ENCODE results near the gene SPON2.

Gene SPON2

DNA sequence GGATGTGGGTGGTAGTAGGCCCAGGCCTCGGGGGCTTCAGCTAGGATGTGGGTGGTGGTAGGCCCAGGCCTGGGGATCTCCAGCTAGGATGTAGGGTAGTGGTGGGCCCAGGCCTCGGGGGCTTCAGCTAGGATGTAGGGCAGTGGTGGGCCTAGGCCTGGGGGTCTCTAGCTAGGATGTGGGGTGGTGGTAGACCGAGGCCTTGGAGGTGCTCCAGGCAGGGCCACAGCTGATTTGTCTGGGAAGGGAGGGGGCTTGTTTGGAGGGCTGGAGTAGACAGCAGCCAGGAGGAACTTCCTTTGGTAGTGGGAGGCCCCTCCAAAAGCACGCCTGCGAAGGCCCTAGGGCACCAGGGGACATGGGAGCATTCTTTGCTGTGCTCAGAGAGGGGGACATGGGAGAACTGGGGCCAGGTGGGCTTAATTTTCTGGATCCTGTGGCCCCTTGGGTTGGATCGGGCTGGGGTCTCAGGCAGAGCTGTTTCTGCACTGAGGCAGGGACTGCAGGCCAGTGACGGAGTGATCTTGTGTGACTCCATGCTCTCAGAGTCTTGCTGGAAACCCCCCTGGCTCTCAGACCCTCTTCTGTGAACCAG is 3.3 kb upstream of the SPON2 start:
- DNase-seq (ENCODE audit: extremely low spot score), result no peak
- TF ChIP-seq, protein P1, sequence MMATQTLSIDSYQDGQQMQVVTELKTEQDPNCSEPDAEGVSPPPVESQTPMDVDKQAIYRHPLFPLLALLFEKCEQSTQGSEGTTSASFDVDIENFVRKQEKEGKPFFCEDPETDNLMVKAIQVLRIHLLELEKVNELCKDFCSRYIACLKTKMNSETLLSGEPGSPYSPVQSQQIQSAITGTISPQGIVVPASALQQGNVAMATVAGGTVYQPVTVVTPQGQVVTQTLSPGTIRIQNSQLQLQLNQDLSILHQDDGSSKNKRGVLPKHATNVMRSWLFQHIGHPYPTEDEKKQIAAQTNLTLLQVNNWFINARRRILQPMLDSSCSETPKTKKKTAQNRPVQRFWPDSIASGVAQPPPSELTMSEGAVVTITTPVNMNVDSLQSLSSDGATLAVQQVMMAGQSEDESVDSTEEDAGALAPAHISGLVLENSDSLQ (IDR thresholded peaks at IDR 0.05), result no peak
- TF ChIP-seq SP1 (IDR thresholded peaks at IDR 0.05) (no peak), LEF1 (IDR thresholded peaks at IDR 0.05; ENCODE audit: borderline replicate concordance) (no peak), CTBP1 (IDR thresholded peaks at IDR 0.05; ENCODE audit: borderline replicate concordance) (no peak), TARDBP (IDR thresholded peaks at IDR 0.05) (no peak), NFRKB (IDR thresholded peaks at IDR 0.05) (no peak)
- ChIA-PET CTCF (interaction anchor here (0.9 kb wide), 1 partner anchor 93 kb away, joined by 3 read pairs; no protein-coding TSS in a partner anchor), POLR2A (no interaction called here)

DNA sequence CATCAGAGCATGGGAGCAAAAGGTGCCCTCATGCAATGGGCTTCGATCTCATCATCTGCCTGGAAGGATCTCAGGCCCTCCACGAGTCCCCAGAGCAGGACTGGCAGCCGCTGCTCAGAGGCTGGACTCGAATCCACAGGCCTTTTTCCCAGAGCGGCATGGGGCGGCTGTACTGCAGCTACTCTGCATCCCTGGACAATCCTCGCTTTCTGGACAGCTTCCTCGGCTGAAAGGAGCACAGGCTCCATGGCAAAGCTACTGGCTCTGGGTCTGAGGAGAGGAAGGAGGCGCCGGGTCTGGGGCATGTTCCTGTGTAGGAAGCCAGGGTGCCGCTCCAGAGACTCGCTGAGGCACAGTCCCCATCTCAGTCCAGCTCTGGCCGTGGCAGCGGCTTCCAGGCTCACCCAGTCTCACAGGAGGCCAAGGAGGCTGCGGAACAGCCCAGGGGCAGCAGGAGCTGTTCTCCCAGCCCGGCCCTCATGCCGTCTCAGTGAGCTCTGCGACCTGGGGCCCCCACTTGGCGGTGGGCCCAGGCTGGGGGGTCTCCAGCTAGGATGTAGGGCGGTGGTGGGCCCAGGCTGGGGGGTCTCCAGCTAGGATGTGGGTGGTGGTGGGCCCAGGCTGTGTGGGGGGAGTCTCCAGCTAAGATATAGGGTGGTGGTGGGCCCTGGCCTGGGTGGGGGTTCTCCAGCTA is 2.7 kb upstream of the SPON2 start:
- TF ChIP-seq FOXK2 (IDR thresholded peaks at IDR 0.05), result no peak
- no peak for TF ChIP-seq TARDBP (IDR thresholded peaks at IDR 0.05)
- TF ChIP-seq HDGF (IDR thresholded peaks at IDR 0.05; ENCODE audit: borderline replicate concordance), result no peak
- TF ChIP-seq LEF1 (IDR thresholded peaks at IDR 0.05; ENCODE audit: borderline replicate concordance), result no peak
- TF ChIP-seq, protein P1 (IDR thresholded peaks at IDR 0.05), result no peak
- no peak for TF ChIP-seq SUZ12 (IDR thresholded peaks at IDR 0.05)
- TF ChIP-seq NFRKB (IDR thresholded peaks at IDR 0.05), result no peak
- no peak for TF ChIP-seq CTBP1 (IDR thresholded peaks at IDR 0.05; ENCODE audit: borderline replicate concordance)
- TF ChIP-seq FOXA1 (IDR thresholded peaks at IDR 0.05), result no peak
- TF ChIP-seq BHLHE40 (IDR thresholded peaks at IDR 0.05; ENCODE audit: borderline replicate concordance), result no peak
- TF ChIP-seq ARNT (IDR thresholded peaks at IDR 0.05), result no peak
- TF ChIP-seq SP1 (IDR thresholded peaks at IDR 0.05), result no peak
- TF ChIP-seq FOXM1 (IDR thresholded peaks at IDR 0.05; ENCODE audit: borderline replicate concordance), result no peak
- TF ChIP-seq ELF4 (IDR thresholded peaks at IDR 0.05), result no peak
- TF ChIP-seq ZNF384 (IDR thresholded peaks at IDR 0.05), result no peak
- ChIA-PET POLR2A (no interaction called here), CTCF (interaction anchor here (0.9 kb wide), 1 partner anchor 93 kb away, joined by 3 read pairs; no protein-coding TSS in a partner anchor)
- DNase-seq (ENCODE audit: extremely low spot score), result no peak

DNA sequence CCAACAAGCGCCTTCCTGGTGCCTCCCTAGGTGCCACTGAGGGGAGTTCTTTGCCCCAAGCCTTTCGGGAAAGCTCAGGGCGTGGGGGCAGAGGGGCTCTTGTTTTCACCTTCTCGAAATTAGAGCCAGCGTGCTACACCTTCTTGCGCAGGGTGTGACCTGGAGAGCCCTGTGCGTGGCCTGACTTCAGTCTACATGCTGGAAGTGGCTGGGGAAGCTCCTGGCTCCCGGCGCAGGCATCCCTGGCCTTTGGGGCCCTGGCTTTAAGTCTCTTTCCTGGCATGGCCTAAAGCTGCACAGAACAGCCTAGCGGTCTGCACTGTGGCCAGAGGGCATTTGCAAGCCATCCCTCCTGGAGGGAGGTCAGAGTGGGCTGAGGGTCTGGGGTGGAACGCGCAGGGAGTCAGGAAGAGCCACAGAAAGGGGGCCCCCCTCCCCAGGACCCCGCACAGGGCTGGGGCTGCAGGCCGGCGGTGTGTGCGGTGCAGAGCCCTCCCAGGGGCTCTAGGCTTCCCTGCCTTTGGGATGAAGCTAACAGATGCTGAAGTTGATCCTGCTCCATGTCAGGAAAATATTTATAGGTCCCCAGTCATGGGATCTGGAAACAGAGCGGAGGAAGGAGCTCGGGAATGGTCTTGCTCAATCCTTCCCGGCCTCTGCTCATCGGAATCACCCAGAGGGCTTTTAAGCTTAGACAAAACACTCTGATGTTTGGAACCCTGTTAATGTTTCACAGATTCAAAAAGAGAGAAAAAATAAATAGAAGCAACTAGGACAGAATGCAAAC is 781 bp upstream of the SPON2 start:
- POLR2A ChIA-PET, result no interaction called here
- TF ChIP-seq ZNF384 (IDR thresholded peaks at IDR 0.05), result no peak
- no peak for TF ChIP-seq SP1 (IDR thresholded peaks at IDR 0.05)
- no peak for TF ChIP-seq HDGF (IDR thresholded peaks at IDR 0.05; ENCODE audit: borderline replicate concordance)
- TF ChIP-seq LEF1 (IDR thresholded peaks at IDR 0.05; ENCODE audit: borderline replicate concordance), result no peak
- TF ChIP-seq FOXA1 (IDR thresholded peaks at IDR 0.05), result no peak
- TF ChIP-seq SUZ12 (IDR thresholded peaks at IDR 0.05), result no peak
- no peak for TF ChIP-seq TARDBP (IDR thresholded peaks at IDR 0.05)
- TF ChIP-seq ARNT (IDR thresholded peaks at IDR 0.05), result no peak
- TF ChIP-seq L3MBTL2 (conservative IDR thresholded peaks at IDR 0.05), result no peak
- TF ChIP-seq, protein P1 (IDR thresholded peaks at IDR 0.05), result no peak
- no peak for TF ChIP-seq FOXK2 (IDR thresholded peaks at IDR 0.05)
- TF ChIP-seq FOXM1 (IDR thresholded peaks at IDR 0.05; ENCODE audit: borderline replicate concordance), result no peak
- no peak for TF ChIP-seq BHLHE40 (IDR thresholded peaks at IDR 0.05; ENCODE audit: borderline replicate concordance)
- TF ChIP-seq ELF4 (IDR thresholded peaks at IDR 0.05), result no peak
- TF ChIP-seq CTBP1 (IDR thresholded peaks at IDR 0.05; ENCODE audit: borderline replicate concordance), result no peak
- DNase-seq (ENCODE audit: extremely low spot score), result no peak
- CTCF ChIA-PET, result no interaction called here

DNA sequence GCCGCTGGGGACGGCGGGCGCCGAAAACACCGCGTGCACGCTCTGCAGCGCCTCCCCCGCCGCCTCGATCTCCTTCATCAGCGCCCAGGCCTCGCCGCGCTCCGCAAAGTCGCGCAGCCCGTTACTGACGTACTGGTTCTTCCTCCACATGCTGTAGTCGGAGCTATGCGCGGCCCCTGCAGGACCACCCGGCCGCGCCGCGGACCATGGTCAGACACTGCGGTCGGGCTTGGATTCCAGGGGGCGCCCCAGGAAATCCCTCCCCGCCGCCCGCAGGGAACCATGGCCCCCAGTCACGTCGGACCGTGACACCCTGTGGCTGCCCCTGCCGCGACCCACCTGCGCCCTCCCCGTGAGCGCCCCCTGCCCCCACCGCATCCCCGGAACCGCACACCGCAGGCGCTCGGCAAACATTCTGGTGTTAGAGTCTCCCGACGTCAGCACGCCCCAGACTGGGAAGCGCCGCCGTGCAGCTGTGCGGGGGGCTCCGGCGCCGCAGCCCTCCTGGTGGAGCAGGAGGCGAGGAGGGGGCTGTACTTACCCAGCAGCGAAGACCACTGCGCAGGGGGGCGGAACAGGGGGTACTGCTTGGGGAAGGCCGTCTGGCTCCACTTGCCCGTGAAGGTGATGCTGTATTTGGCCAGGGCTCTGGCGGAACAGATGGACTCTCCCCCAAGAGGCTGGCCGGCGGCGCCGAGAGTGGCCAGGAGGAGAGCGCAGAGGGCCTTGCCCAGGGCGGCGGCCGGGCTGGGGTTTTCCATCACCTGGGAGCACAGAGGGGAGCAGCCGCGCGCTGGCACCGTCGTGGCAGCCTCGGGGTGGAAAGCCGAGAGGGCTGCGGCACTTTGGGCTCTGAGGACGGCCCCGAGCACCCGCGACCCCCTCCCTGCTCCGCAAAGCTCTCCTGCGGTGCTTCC is 814 bp downstream of the SPON2 start:
- TF ChIP-seq ELF4 (IDR thresholded peaks at IDR 0.05), result no peak
- no peak for TF ChIP-seq FOXM1 (IDR thresholded peaks at IDR 0.05; ENCODE audit: borderline replicate concordance)
- TF ChIP-seq NFRKB (IDR thresholded peaks at IDR 0.05), result no peak
- no peak for TF ChIP-seq L3MBTL2 (conservative IDR thresholded peaks at IDR 0.05)
- no peak for TF ChIP-seq TARDBP (IDR thresholded peaks at IDR 0.05)
- TF ChIP-seq FOXK2 (IDR thresholded peaks at IDR 0.05), result no peak
- no peak for TF ChIP-seq LEF1 (IDR thresholded peaks at IDR 0.05; ENCODE audit: borderline replicate concordance)
- no peak for TF ChIP-seq ZNF384 (IDR thresholded peaks at IDR 0.05)
- no peak for TF ChIP-seq SUZ12 (IDR thresholded peaks at IDR 0.05)
- TF ChIP-seq SP1 (IDR thresholded peaks at IDR 0.05), result no peak
- TF ChIP-seq FOXA1 (IDR thresholded peaks at IDR 0.05), result no peak
- TF ChIP-seq ARNT (IDR thresholded peaks at IDR 0.05), result no peak
- TF ChIP-seq HDGF (IDR thresholded peaks at IDR 0.05; ENCODE audit: borderline replicate concordance), result no peak
- TF ChIP-seq BHLHE40 (IDR thresholded peaks at IDR 0.05; ENCODE audit: borderline replicate concordance), result no peak
- DNase-seq (ENCODE audit: extremely low spot score), result no peak
- ChIA-PET POLR2A (no interaction called here), CTCF (no interaction called here)

DNA sequence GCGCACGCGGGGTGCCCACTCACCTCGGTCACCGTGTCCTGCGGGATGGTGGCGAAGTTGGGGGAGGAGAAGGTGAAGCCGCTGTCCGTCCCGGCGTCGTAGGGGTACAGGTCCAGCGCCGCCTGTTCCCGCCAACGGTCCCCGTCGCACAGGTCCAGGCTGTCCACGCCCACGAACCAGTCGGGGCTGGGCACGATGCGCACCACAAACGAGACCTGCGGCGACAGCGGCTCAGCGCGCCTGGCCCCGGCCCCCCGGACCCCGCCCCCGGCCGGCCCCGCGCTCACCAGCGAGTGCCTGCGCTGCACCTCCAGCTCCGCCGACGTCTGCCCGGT is 1.4 kb downstream of the SPON2 start:
- no peak for DNase-seq (ENCODE audit: extremely low spot score)
- ChIA-PET CTCF (no interaction called here), POLR2A (no interaction called here)
- TF ChIP-seq ELF4 (IDR thresholded peaks at IDR 0.05) (no peak), NFRKB (IDR thresholded peaks at IDR 0.05) (no peak), FOXK2 (IDR thresholded peaks at IDR 0.05) (no peak), CTBP1 (IDR thresholded peaks at IDR 0.05; ENCODE audit: borderline replicate concordance) (no peak), ARNT (IDR thresholded peaks at IDR 0.05) (no peak), TARDBP (IDR thresholded peaks at IDR 0.05) (no peak), SUZ12 (IDR thresholded peaks at IDR 0.05) (no peak), LEF1 (IDR thresholded peaks at IDR 0.05; ENCODE audit: borderline replicate concordance) (no peak), FOXA1 (IDR thresholded peaks at IDR 0.05) (no peak), SP1 (IDR thresholded peaks at IDR 0.05) (no peak), FOXM1 (IDR thresholded peaks at IDR 0.05; ENCODE audit: borderline replicate concordance) (no peak), ZNF384 (IDR thresholded peaks at IDR 0.05) (no peak), L3MBTL2 (conservative IDR thresholded peaks at IDR 0.05) (no peak), HDGF (IDR thresholded peaks at IDR 0.05; ENCODE audit: borderline replicate concordance) (no peak)
- TF ChIP-seq, protein P1 (IDR thresholded peaks at IDR 0.05), result no peak

All from HEK293T (cell line).